B cell (primary cell): ENCODE data around the gene TANGO6. TPM values are rescaled to one million over a fixed set of nuclear protein-coding genes. Genes with fewer than 3 reads are reported as not detected.

Source experiments
- ATAC-seq: fragments of 200-7000 bp; cut with Tn5 transposase; one replicate; pipeline ENCODE4 v1.10.0; 2021; ENCODE audit warnings: low read depth, mild to moderate bottlenecking, moderate number of reproducible peaks, moderate library complexity
- CTCF ChIA-PET: fragments of 350-600 bp; sonication (Branson Sonifier 250); formaldehyde crosslinking; loops from one replicate; lab custom pipeline; 2021; ENCODE audit warnings: antibody characterized with exemption, inconsistent platforms; lab: Charles Lee
- POLR2A ChIA-PET: fragments of 350-600 bp; sonication (Branson Sonifier 250); formaldehyde crosslinking; loops from one replicate; lab custom pipeline; 2021; ENCODE audit warnings: antibody characterized with exemption; lab: Charles Lee
- DNase-seq: peaks from one replicate; pipeline ENCODE4 v3.0.0; 2013
- H2AFZ ChIP-seq: 2 replicates; pipeline ENCODE4 v1.6.1; 2012; ENCODE audit warnings: mild to moderate bottlenecking, low read depth, low read length; ENCODE audit not compliant: insufficient read depth, poor library complexity, severe bottlenecking
- H3K27ac ChIP-seq, 2 donors: 1 replicate in 1 of 2; 2 replicates in 1 of 2; pipeline ENCODE4 v1.5.1; 2012 to 2013; ENCODE audit warnings: low read length in 2 of 2, mild to moderate bottlenecking in 2 of 2, moderate library complexity in 1 of 2
- H3K27me3 ChIP-seq, 4 experiments: fragments of 200-600 bp in 1 of 4; sonication (generic) in 1 of 4; replicated peaks in 1 of 4; 1 replicate in 2 of 4; 2 replicates in 2 of 4; pipeline versions ENCODE4 v1.6.1 to v1.7.0; 2013 to 2016; ENCODE audit warnings: low read length in 3 of 4, mild to moderate bottlenecking in 2 of 4, mixed read lengths in 1 of 4, moderate library complexity in 1 of 4; ENCODE audit not compliant: insufficient read depth in 4 of 4, control insufficient read depth in 3 of 4; ENCODE audit errors: control extremely low read depth in 1 of 4
- H3K36me3 ChIP-seq, 2 experiments: replicated peaks in 1 of 2; 1 replicate in 1 of 2; 2 replicates in 1 of 2; pipeline versions ENCODE4 v1.6.1 to v1.7.1; 2013; ENCODE audit warnings: low read length in 1 of 2; ENCODE audit not compliant: insufficient read depth in 2 of 2, control insufficient read depth in 1 of 2; ENCODE audit errors: control extremely low read depth in 1 of 2, extremely low read depth in 1 of 2
- H3K4me1 ChIP-seq, 2 donors: fragments of 200-600 bp in 1 of 2; sonication (generic) in 1 of 2; 1 replicate in 1 of 2; 2 replicates in 1 of 2; pipeline versions ENCODE4 v1.5.1 to v1.6.1; 2013 to 2017; ENCODE audit warnings: low read length in 2 of 2; ENCODE audit not compliant: control insufficient read depth in 2 of 2, insufficient read depth in 2 of 2
- H3K4me2 ChIP-seq: replicated peaks from 2 replicates; pipeline ENCODE3; 2012; ENCODE audit warnings: mild to moderate bottlenecking, low read depth, low read length; ENCODE audit not compliant: poor library complexity, severe bottlenecking
- H3K4me3 ChIP-seq, 5 experiments: fragments of 200-600 bp in 1 of 5; sonication (generic) in 1 of 5; 1 replicate in 3 of 5; 2 replicates in 2 of 5; pipeline versions ENCODE4 v1.5.1 to v1.7.0; 2011 to 2016; ENCODE audit warnings: low read length in 4 of 5, mild to moderate bottlenecking in 4 of 5, low read depth in 2 of 5, control low read depth in 1 of 5, moderate library complexity in 1 of 5; ENCODE audit not compliant: insufficient read depth in 1 of 5; ENCODE audit errors: control extremely low read depth in 1 of 5, extremely low read depth in 1 of 5
- H3K79me2 ChIP-seq: fragments of 200-600 bp; sonication (generic); one replicate; pipeline ENCODE4 v1.6.0; 2016; ENCODE audit warnings: low read length; ENCODE audit not compliant: control insufficient read depth, insufficient read depth
- H3K9ac ChIP-seq: fragments of 200-600 bp; sonication (generic); 2 replicates; pipeline ENCODE4 v1.6.1; 2017; ENCODE audit warnings: mild to moderate bottlenecking, low read length, moderate library complexity
- H3K9me3 ChIP-seq, 3 donors: one replicate each; pipeline versions ENCODE4 v1.6.1 to v1.7.1; 2013; ENCODE audit warnings: low read length in 2 of 3; ENCODE audit not compliant: control insufficient read depth in 2 of 3, insufficient read depth in 1 of 3; ENCODE audit errors: control extremely low read depth in 1 of 3
- H4K20me1 ChIP-seq: 2 replicates; pipeline ENCODE4 v1.6.0; 2012; ENCODE audit warnings: mild to moderate bottlenecking, low read length; ENCODE audit not compliant: insufficient read depth, control insufficient read depth, poor library complexity, severe bottlenecking
- H3K27ac Mint-ChIP-seq: one replicate; pipeline ENCODE4 v1.8.0; 2021; ENCODE audit warnings: mixed read lengths
- H3K27me3 Mint-ChIP-seq: one replicate; pipeline ENCODE4 v1.8.0; 2021; ENCODE audit warnings: mixed read lengths
- H3K4me1 Mint-ChIP-seq: one replicate; pipeline ENCODE4 v1.8.0; 2021; ENCODE audit warnings: mixed read lengths
- H3K4me3 Mint-ChIP-seq: one replicate; pipeline ENCODE4 v1.8.0; 2021; ENCODE audit warnings: mixed read lengths
- H3K9me3 Mint-ChIP-seq: one replicate; pipeline ENCODE4 v1.8.0; 2022; ENCODE audit warnings: mixed read lengths; ENCODE audit not compliant: insufficient read depth
- CTCF ChIP-seq: fragments of 200-600 bp; IDR thresholded peaks from one replicate; pipeline ENCODE4 v1.8.0; 2022; ENCODE audit warnings: antibody characterized with exemption, mild to moderate bottlenecking
- EZH2 ChIP-seq: IDR thresholded peaks from 2 replicates; pipeline ENCODE4 v1.6.1; 2012; ENCODE audit warnings: borderline replicate concordance, low read depth, mild to moderate bottlenecking, moderate library complexity, low read length; ENCODE audit not compliant: insufficient read depth, poor library complexity, severe bottlenecking
- WGBS: methylation state at CpG from one replicate; pipeline ENCODE4 v1.1.5; 2013; ENCODE audit warnings: missing lambda C conversion rate; ENCODE audit not compliant: insufficient coverage; 5-methylcytosine and 5-hydroxymethylcytosine counted together
- intact Hi-C: fragments of 100-400 bp; cut with micrococcal nuclease; formaldehyde crosslinking; loops from one replicate; pipeline ENCODE4 v1.10.0; 2022
- polyA plus RNA-seq: library from polyadenylated mRNA; depleted of rRNA; stranded (reverse); fragments of >200 nt; gene quantifications from 2 replicates; pipeline ENCODE4 v1.2.3, GENCODE V29; 2012
- total RNA-seq, 2 donors: library from RNA; stranded (reverse); fragments of 120-200 nt in 1 of 2; gene quantifications; 1 replicate in 1 of 2; 2 replicates in 1 of 2; pipeline versions ENCODE4 v1.2.3 to v1.2.4, GENCODE V29; 2013 to 2022

Gene TANGO6
- total and polyA plus RNA-seq, 2 donors (not counting 1 experiment from before 2014, with no cell fraction given): 8.0 to 42.8 TPM

GRCh38 chr16:68860978-68861892 lies 17.9 kb downstream of the TANGO6 start:
- peaks cover 3% of the 10 kb centered on the region for H3K9me3 Mint-ChIP-seq
- Histone ChIP-seq H3K27ac (no peak overlapping the region), H3K4me1 (peaks cover 0 to 5% of the 10 kb centered on the region in 2 donors), H3K27me3 (no peaks in the 10 kb centered on the region), H3K79me2 (peaks cover 21% of the 10 kb centered on the region), H3K4me3 (no peak overlapping the region), H2AFZ (no peak overlapping the region), H3K9me3 (no peaks in the 10 kb centered on the region), H3K36me3 (peaks cover 0 to 23% of the 10 kb centered on the region in 2 experiments), H4K20me1 (peaks cover 6% of the 10 kb centered on the region), H3K9ac (no peak overlapping the region), H3K4me2 (no peak overlapping the region)
- CTCF ChIA-PET: no interaction called here
- H3K4me3 Mint-ChIP-seq: no peak overlapping the region
- no peak for DNase-seq
- POLR2A ChIA-PET: no interaction called here
- ATAC-seq: no peak
- no peak overlapping the region for H3K27ac Mint-ChIP-seq
- intact Hi-C loops: no loop called here
- peaks cover 9% of the 10 kb centered on the region for H3K4me1 Mint-ChIP-seq
- H3K27me3 Mint-ChIP-seq: no peaks in the 10 kb centered on the region
- 97% methylated on average over 9 of the region's 15 CpGs for WGBS
- no peak for TF ChIP-seq CTCF
- no peak for TF ChIP-seq EZH2

GRCh38 chr16:68866933-68867332 lies 23.6 kb downstream of the TANGO6 start:
- Mint-ChIP-seq H3K4me3 (no peak overlapping the region), H3K4me1 (peaks cover 7% of the 10 kb centered on the region), H3K27ac (no peak overlapping the region), H3K27me3 (no peaks in the 10 kb centered on the region), H3K9me3 (no peaks in the 10 kb centered on the region)
- TF ChIP-seq EZH2: no peak
- intact Hi-C loops: no loop called here
- 100% methylated on average over 3 of the region's 6 CpGs for WGBS
- H3K9ac ChIP-seq: no peak overlapping the region
- peaks cover 0 to 5% of the 10 kb centered on the region in 2 donors for H3K4me1 ChIP-seq
- no peaks in the 10 kb centered on the region for H3K27me3 ChIP-seq
- ATAC-seq (no peak), DNase-seq (no peak)
- ChIA-PET CTCF (no interaction called here), POLR2A (no interaction called here)
- no peak overlapping the region for H3K27ac ChIP-seq
- no peaks in the 10 kb centered on the region for H3K79me2 ChIP-seq
- peaks cover 2 to 15% of the 10 kb centered on the region in 2 experiments for H3K36me3 ChIP-seq
- no peak overlapping the region for H3K4me3 ChIP-seq
- H3K9me3 ChIP-seq: no peaks in the 10 kb centered on the region
- no peaks in the 10 kb centered on the region for H4K20me1 ChIP-seq
- H3K4me2 ChIP-seq: no peak overlapping the region
- H2AFZ ChIP-seq: no peak overlapping the region
